SK-N-MC (cell line): Measurements from ENCODE around the gene NR0B2.

ENCODE experiments used
- EZH2 ChIP-seq: fragments of 200-600 bp; sonication (generic); IDR thresholded peaks from one replicate; pipeline ENCODE4 v1.6.1; 2017; ENCODE audit warnings: antibody characterized with exemption
- POLR2AphosphoS5 ChIP-seq: IDR thresholded peaks from 2 replicates; pipeline ENCODE4 v1.6.1; 2012; ENCODE audit warnings: mild to moderate bottlenecking, low read depth, low read length, borderline replicate concordance

DNA sequence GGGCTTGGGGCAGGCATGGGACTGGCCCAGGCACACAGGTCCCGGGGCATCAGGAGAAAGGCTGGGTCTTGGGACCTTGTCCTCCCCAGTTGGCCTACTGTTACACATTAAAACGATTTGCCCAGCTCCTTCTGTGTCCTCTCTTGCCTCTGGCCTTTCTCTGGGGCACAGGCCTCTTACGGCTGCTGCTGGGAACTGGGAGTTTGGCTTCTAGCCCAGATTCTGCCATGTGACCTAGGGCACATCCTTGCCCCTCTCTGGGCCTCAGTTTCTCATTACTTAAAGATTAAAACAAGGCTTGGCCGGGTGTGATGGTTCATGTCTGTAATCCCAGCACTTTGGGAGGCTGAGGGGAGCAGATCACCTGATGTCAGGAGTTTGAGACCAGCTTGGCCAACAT, 32.5 kb upstream of the NR0B2 start:
- no peak for TF ChIP-seq POLR2AphosphoS5
- TF ChIP-seq EZH2, result no peak
